WTC11 (cell line): ENCODE data around the gene ZNF764. TPM values are rescaled to one million over a fixed set of nuclear protein-coding genes. Genes with fewer than 3 reads are reported as not detected.

Source experiments
- ATAC-seq: fragments of 200-7000 bp; cut with Tn5 transposase; 2 replicates; pipeline ENCODE4 v1.10.0; 2021; ENCODE audit warnings: mild to moderate bottlenecking, moderate library complexity
- CTCF ChIA-PET: fragments of 300-600 bp; sonication (Branson Sonifier 250); formaldehyde crosslinking; loops from one replicate; lab custom pipeline; 2021; ENCODE audit warnings: antibody characterized with exemption; lab: Charles Lee
- POLR2A ChIA-PET: fragments of 350-600 bp; sonication (Branson Sonifier 250); formaldehyde crosslinking; loops from one replicate; lab custom pipeline; 2021; ENCODE audit warnings: antibody characterized with exemption; lab: Charles Lee
- DNase-seq: peaks from one replicate; pipeline ENCODE4 v3.0.0; 2021; ENCODE audit warnings: low spot score
- H3K27ac Mint-ChIP-seq: 2 replicates; pipeline ENCODE4 v1.8.0; 2021; ENCODE audit warnings: mixed read lengths
- H3K27me3 Mint-ChIP-seq: 2 replicates; pipeline ENCODE4 v1.8.0; 2021; ENCODE audit warnings: low read depth, mild to moderate bottlenecking, moderate library complexity, mixed read lengths
- H3K36me3 Mint-ChIP-seq: 2 replicates; pipeline ENCODE4 v1.8.0; 2021; ENCODE audit warnings: mixed read lengths
- H3K4me1 Mint-ChIP-seq: 2 replicates; pipeline ENCODE4 v1.8.0; 2022; ENCODE audit warnings: mixed read lengths
- H3K4me3 Mint-ChIP-seq: 2 replicates; pipeline ENCODE4 v1.8.0; 2021; ENCODE audit warnings: mild to moderate bottlenecking, moderate library complexity, mixed read lengths
- H3K9me3 Mint-ChIP-seq: 2 replicates; pipeline ENCODE4 v1.8.0; 2021; ENCODE audit warnings: mixed read lengths
- AFF4 ChIP-seq: sonication (generic); formaldehyde crosslinking; IDR thresholded peaks from 2 replicates; pipeline ENCODE4 v1.8.1; 2023; ENCODE audit warnings: mild to moderate bottlenecking, missing genetic modification reagents, borderline replicate concordance
- ATF1 ChIP-seq: sonication (generic); formaldehyde crosslinking; IDR thresholded peaks from 2 replicates; pipeline ENCODE4 v1.8.1; 2023; ENCODE audit warnings: mild to moderate bottlenecking, moderate library complexity, missing genetic modification reagents
- ATF6 ChIP-seq: sonication (generic); formaldehyde crosslinking; IDR thresholded peaks from 2 replicates; pipeline ENCODE4 v1.8.1; 2023; ENCODE audit warnings: mild to moderate bottlenecking, missing genetic modification reagents
- CTCF ChIP-seq: fragments of 200-600 bp; IDR thresholded peaks from 2 replicates; pipeline ENCODE4 v1.8.0; 2022; ENCODE audit warnings: antibody characterized with exemption
- E2F4 ChIP-seq: sonication (generic); formaldehyde crosslinking; IDR thresholded peaks from 2 replicates; pipeline ENCODE4 v1.8.1; 2022; ENCODE audit warnings: low read depth, mild to moderate bottlenecking, moderate library complexity, missing genetic modification reagents, borderline replicate concordance
- GTF2I ChIP-seq: fragments of 250-450 bp; sonication (Bioruptor Pico); conservative IDR thresholded peaks from 2 replicates; pipeline ENCODE4 v1.4.0; 2021; ENCODE audit warnings: mild to moderate bottlenecking
- IRF2 ChIP-seq: sonication (generic); formaldehyde crosslinking; IDR thresholded peaks from 2 replicates; pipeline ENCODE4 v1.8.0; 2022; ENCODE audit warnings: low read depth, missing genetic modification reagents, borderline replicate concordance
- MLX ChIP-seq: sonication (generic); formaldehyde crosslinking; IDR thresholded peaks from 2 replicates; pipeline ENCODE4 v1.8.1; 2023; ENCODE audit warnings: mild to moderate bottlenecking, missing genetic modification reagents, moderate library complexity
- PRDM15 ChIP-seq: sonication (generic); formaldehyde crosslinking; IDR thresholded peaks from 2 replicates; pipeline ENCODE4 v1.8.0; 2022; ENCODE audit warnings: missing genetic modification reagents
- ZNF121 ChIP-seq: sonication (generic); formaldehyde crosslinking; IDR thresholded peaks from 2 replicates; pipeline ENCODE4 v1.8.0; 2023; ENCODE audit warnings: missing genetic modification reagents
- ZNF281 ChIP-seq: sonication (generic); formaldehyde crosslinking; IDR thresholded peaks from 2 replicates; pipeline ENCODE4 v1.8.0; 2023; ENCODE audit warnings: mild to moderate bottlenecking, missing genetic modification reagents
- ZNF416 ChIP-seq: fragments of 250-450 bp; sonication (Bioruptor Pico); IDR thresholded peaks from 2 replicates; pipeline ENCODE4 v1.9.0; 2021; ENCODE audit warnings: mild to moderate bottlenecking, inconsistent platforms
- ZSCAN18 ChIP-seq: fragments of 250-450 bp; sonication (Bioruptor Pico); IDR thresholded peaks from 2 replicates; pipeline ENCODE4 v2.1.2; 2022; ENCODE audit warnings: mild to moderate bottlenecking, moderate library complexity
- total RNA-seq: library from RNA; stranded (reverse); gene quantifications from 3 replicates; pipeline ENCODE4 v1.2.3, GENCODE V29; 2021

ZNF764 gene
- total RNA-seq, 1 experiment from 2014 or later: 10.4 TPM

GRCh38 chr16:30533146-30533522, 25.0 kb downstream of the ZNF764 start:
- Mint-ChIP-seq H3K4me1 (peaks cover 30% of the 10 kb centered on the region), H3K36me3 (peaks cover 16% of the 10 kb centered on the region), H3K27ac (peak overlapping the region; percentile 84), H3K9me3 (no peaks in the 10 kb centered on the region), H3K4me3 (peak overlapping the region; percentile 68), H3K27me3 (no peaks in the 10 kb centered on the region)
- no peak for DNase-seq
- TF ChIP-seq GTF2I (CRISPR knock-in tag) (no peak), ZSCAN18 (CRISPR knock-in tag) (no peak), ZNF416 (CRISPR knock-in tag) (no peak), PRDM15 (CRISPR knock-in tag) (peak; percentile 20; the same call in 1 of the 2 replicates), MLX (CRISPR knock-in tag) (no peak)
- ChIA-PET CTCF (interaction anchor here (1.5 to 4.7 kb wide), 2 partner anchors 53 to 82 kb away, joined by 3 to 30 read pairs; partner anchors contain the start of gene ZNF785), POLR2A (interaction anchor here (1.0 to 3.1 kb wide), 2 partner anchors 14 to 25 kb away, joined by 3 to 42 read pairs; partner anchors contain the start of gene ZNF764)
- no peak for ATAC-seq

- no peaks in the 10 kb centered on the region for H3K9me3 Mint-ChIP-seq
- peak overlapping the region; percentile 68 for H3K4me3 Mint-ChIP-seq
- peaks cover 13% of the 10 kb centered on the region for H3K36me3 Mint-ChIP-seq
- ATAC-seq (no peak), DNase-seq (no peak)
- ChIA-PET CTCF (interaction anchor here (0.6 to 4.7 kb wide), 2 partner anchors 23 to 83 kb away, joined by 3 to 30 read pairs; no protein-coding TSS in a partner anchor), POLR2A (no interaction called here)
- peaks cover 32% of the 10 kb centered on the region for H3K4me1 Mint-ChIP-seq
- H3K27ac Mint-ChIP-seq: peak overlapping the region; percentile 84
- no peaks in the 10 kb centered on the region for H3K27me3 Mint-ChIP-seq
- no peak for TF ChIP-seq CTCF
- no peak for TF ChIP-seq ZNF281 (CRISPR knock-in tag)
- no peak for TF ChIP-seq AFF4
- no peak for TF ChIP-seq ATF6 (CRISPR knock-in tag)
- TF ChIP-seq ZNF121 (CRISPR knock-in tag): no peak
- TF ChIP-seq E2F4: no peak
- no peak for TF ChIP-seq GTF2I (CRISPR knock-in tag)
- TF ChIP-seq IRF2 (CRISPR knock-in tag): no peak
- TF ChIP-seq ATF1 (CRISPR knock-in tag): no peak
Observed at GRCh38 chr16:30532285-30533145, 25.7 kb downstream of the ZNF764 start.
